ENCODE data around the gene RRP1B. TPM values are rescaled to one million over a fixed set of nuclear protein-coding genes. Genes with fewer than 3 reads are reported as not detected.

The RRP1B gene
- polyA plus RNA-seq, 6 donors from 2014 or later = 9.2 to 30.3 (median 21.1) TPM

GRCh38 chr21:43627527-43627926 lies 31.8 kb upstream of the RRP1B start:
- Mint-ChIP-seq H3K27me3 (peaks cover 0 to 11% (median 0%) of the 10 kb centered on the region in 3 donors), H3K27ac (no peak overlapping the region), H3K9me3 (peaks cover 0 to 7% (median 2%) of the 10 kb centered on the region in 7 donors), H3K36me3 (peaks cover 8 to 9% of the 10 kb centered on the region in 2 donors), H3K4me1 (peaks cover 0 to under 1% (median 0%) of the 10 kb centered on the region in 3 donors), H3K4me3 (no peak overlapping the region)
- no peak for DNase-seq
- no peak for ATAC-seq (ENCODE audit: low read depth in 2 of 2)

GRCh38 chr21:43631411-43632107 lies 27.8 kb upstream of the RRP1B start:
- Mint-ChIP-seq H3K9me3 (peaks cover 0 to 7% (median 2%) of the 10 kb centered on the region in 7 donors), H3K36me3 (peaks cover 6 to 8% of the 10 kb centered on the region in 2 donors), H3K4me1 (no peaks in the 10 kb centered on the region), H3K27me3 (peaks cover 0 to 11% (median 0%) of the 10 kb centered on the region in 3 donors), H3K27ac (no peak overlapping the region), H3K4me3 (no peak overlapping the region)
- no peak for DNase-seq
- ATAC-seq (ENCODE audit: low read depth in 2 of 2) = no peak

- H3K27ac Mint-ChIP-seq = no peak overlapping the region
- no peaks in the 10 kb centered on the region for H3K4me1 Mint-ChIP-seq
- ATAC-seq (ENCODE audit: low read depth in 2 of 2) (no peak), DNase-seq (no peak)
- H3K9me3 Mint-ChIP-seq = peaks cover 0 to 7% (median 2%) of the 10 kb centered on the region in 7 donors
- H3K27me3 Mint-ChIP-seq = peaks cover 0 to 11% (median 0%) of the 10 kb centered on the region in 3 donors
- H3K36me3 Mint-ChIP-seq = peaks cover 6 to 8% of the 10 kb centered on the region in 2 donors
- H3K4me3 Mint-ChIP-seq = no peak overlapping the region
Measured at GRCh38 chr21:43632373-43632905, 26.9 kb upstream of the RRP1B start.

- H3K4me3 Mint-ChIP-seq = no peak overlapping the region
- H3K27ac Mint-ChIP-seq = no peak overlapping the region
- peaks cover 0 to 11% (median 0%) of the 10 kb centered on the region in 3 donors for H3K27me3 Mint-ChIP-seq
- DNase-seq (no peak), ATAC-seq (ENCODE audit: low read depth in 2 of 2) (no peak)
- no peaks in the 10 kb centered on the region for H3K4me1 Mint-ChIP-seq
- no peaks in the 10 kb centered on the region for H3K36me3 Mint-ChIP-seq
- H3K9me3 Mint-ChIP-seq = peaks cover 0 to 1% (median 0%) of the 10 kb centered on the region in 7 donors
Measured at GRCh38 chr21:43634618-43635017, 24.7 kb upstream of the RRP1B start.

GRCh38 chr21:43635436-43635835 lies 23.9 kb upstream of the RRP1B start:
- Mint-ChIP-seq H3K36me3 (no peaks in the 10 kb centered on the region), H3K27ac (peak overlapping the region in 1 of 6 donors; percentile 32), H3K4me1 (no peaks in the 10 kb centered on the region), H3K4me3 (no peak overlapping the region), H3K27me3 (peaks cover 0 to 11% (median 0%) of the 10 kb centered on the region in 3 donors), H3K9me3 (peaks cover 0 to 1% (median 0%) of the 10 kb centered on the region in 7 donors)
- ATAC-seq (ENCODE audit: low read depth in 2 of 2) = no peak
- no peak for DNase-seq

- ATAC-seq (ENCODE audit: low read depth in 2 of 2) (no peak), DNase-seq (no peak)
- Mint-ChIP-seq H3K36me3 (no peaks in the 10 kb centered on the region), H3K27ac (peak overlapping the region in 2 of 6 donors; percentile 18 to 73), H3K9me3 (no peaks in the 10 kb centered on the region), H3K4me1 (no peaks in the 10 kb centered on the region), H3K27me3 (no peaks in the 10 kb centered on the region), H3K4me3 (no peak overlapping the region)
Measured at GRCh38 chr21:43637530-43638158, 21.7 kb upstream of the RRP1B start.

GRCh38 chr21:43639470-43640353 lies 19.6 kb upstream of the RRP1B start:
- peak overlapping the region in 1 of 6 donors; percentile 21 for H3K27ac Mint-ChIP-seq
- no peak for ATAC-seq (ENCODE audit: low read depth in 2 of 2)

GRCh38 chr21:43640400-43640799 lies 19.0 kb upstream of the RRP1B start:
- no peak overlapping the region for H3K27ac Mint-ChIP-seq
- no peaks in the 10 kb centered on the region for H3K9me3 Mint-ChIP-seq
- no peak overlapping the region for H3K4me3 Mint-ChIP-seq
- no peak for ATAC-seq (ENCODE audit: low read depth in 2 of 2)
- H3K27me3 Mint-ChIP-seq = no peaks in the 10 kb centered on the region
- peaks cover 2 to 4% (median 3%) of the 10 kb centered on the region in 3 donors for H3K4me1 Mint-ChIP-seq
- no peak for DNase-seq
- H3K36me3 Mint-ChIP-seq = no peaks in the 10 kb centered on the region

More at GRCh38 chr21:43639470-43640353, 19.6 kb upstream of the RRP1B start:
- Mint-ChIP-seq H3K4me3 (no peak overlapping the region), H3K36me3 (no peaks in the 10 kb centered on the region), H3K4me1 (no peaks in the 10 kb centered on the region), H3K9me3 (no peaks in the 10 kb centered on the region), H3K27me3 (no peaks in the 10 kb centered on the region)
- DNase-seq = no peak

GRCh38 chr21:43643193-43643592 lies 16.2 kb upstream of the RRP1B start:
- no peaks in the 10 kb centered on the region for H3K36me3 Mint-ChIP-seq
- H3K4me1 Mint-ChIP-seq = peaks cover 12 to 19% (median 15%) of the 10 kb centered on the region in 3 donors
- no peaks in the 10 kb centered on the region for H3K9me3 Mint-ChIP-seq
- no peak overlapping the region for H3K27ac Mint-ChIP-seq
- DNase-seq (no peak), ATAC-seq (ENCODE audit: low read depth in 2 of 2) (no peak)
- H3K4me3 Mint-ChIP-seq = no peak overlapping the region
- H3K27me3 Mint-ChIP-seq = no peaks in the 10 kb centered on the region

- Mint-ChIP-seq H3K27me3 (no peaks in the 10 kb centered on the region), H3K27ac (peak overlapping the region in 2 of 6 donors; percentile 9 to 42)
- no peak for ATAC-seq (ENCODE audit: low read depth in 2 of 2)
Measured at GRCh38 chr21:43644071-43644470, 15.3 kb upstream of the RRP1B start.

GRCh38 chr21:43644609-43645008 lies 14.8 kb upstream of the RRP1B start:
- H3K4me1 Mint-ChIP-seq = peaks cover 12 to 19% (median 15%) of the 10 kb centered on the region in 3 donors
- DNase-seq = no peak
- no peaks in the 10 kb centered on the region for H3K9me3 Mint-ChIP-seq
- ATAC-seq (ENCODE audit: low read depth in 2 of 2) = no peak
- no peaks in the 10 kb centered on the region for H3K27me3 Mint-ChIP-seq
- no peaks in the 10 kb centered on the region for H3K36me3 Mint-ChIP-seq
- peak overlapping the region in 1 of 6 donors; percentile 9 for H3K27ac Mint-ChIP-seq
- H3K4me3 Mint-ChIP-seq = peak overlapping the region in 1 of 8 donors; percentile 22

More at GRCh38 chr21:43644071-43644470, 15.3 kb upstream of the RRP1B start:
- no peak overlapping the region for H3K4me3 Mint-ChIP-seq
- H3K4me1 Mint-ChIP-seq = peaks cover 12 to 19% (median 15%) of the 10 kb centered on the region in 3 donors
- no peak for DNase-seq
- no peaks in the 10 kb centered on the region for H3K9me3 Mint-ChIP-seq
- no peaks in the 10 kb centered on the region for H3K36me3 Mint-ChIP-seq

- peak overlapping the region in 6 of 8 donors; percentile 18 to 76 (median 70) for H3K4me3 Mint-ChIP-seq
- DNase-seq = peak; percentile 71
- no peaks in the 10 kb centered on the region for H3K9me3 Mint-ChIP-seq
- no peaks in the 10 kb centered on the region for H3K36me3 Mint-ChIP-seq
- peak; percentile 81 to 87 for ATAC-seq (ENCODE audit: low read depth in 2 of 2)
- H3K27me3 Mint-ChIP-seq = no peaks in the 10 kb centered on the region
- peaks cover 12 to 19% (median 15%) of the 10 kb centered on the region in 3 donors for H3K4me1 Mint-ChIP-seq
- peak overlapping the region; percentile 52 to 92 (median 84) for H3K27ac Mint-ChIP-seq
Measured at GRCh38 chr21:43645136-43645891, 14.0 kb upstream of the RRP1B start.

Measured in naive B cell (primary cell).